ENCODE results near the gene ABHD6.

The ABHD6 gene

GRCh38 chr3:58293516-58293915, 55.9 kb downstream of the ABHD6 start:
- no peak overlapping the region for H3K27ac ChIP-seq (replicated peaks)
- H3K4me3 ChIP-seq (replicated peaks; ENCODE audit: insufficient read depth, low read length), result no peak overlapping the region
- no peak for DNase-seq (ENCODE audit: low read depth in 1 of 2, low spot score in 1 of 2)
- TF ChIP-seq POLR2AphosphoS5 (IDR thresholded peaks at IDR 0.05; ENCODE audit: low read depth), result no peak
- no peak for TF ChIP-seq REST (IDR thresholded peaks at IDR 0.05; ENCODE audit: insufficient replicate concordance, low read depth)
- TF ChIP-seq CTCF (IDR thresholded peaks at IDR 0.05; ENCODE audit: insufficient read depth, low read length), result no peak
- no peak for TF ChIP-seq GABPA (IDR thresholded peaks at IDR 0.05; ENCODE audit: low read depth)
- no peak for TF ChIP-seq SPI1 (IDR thresholded peaks at IDR 0.05; ENCODE audit: borderline replicate concordance, low read depth)
- H3K27me3 ChIP-seq (ENCODE audit: insufficient read depth, poor library complexity, severe bottlenecking), result peaks cover 2% of the 10 kb centered on the region

- DNase-seq (ENCODE audit: low read depth in 1 of 2, low spot score in 1 of 2), result no peak
- H3K27ac ChIP-seq (replicated peaks), result no peak overlapping the region
- peaks cover 9% of the 10 kb centered on the region for H3K27me3 ChIP-seq (ENCODE audit: insufficient read depth, poor library complexity, severe bottlenecking)
- no peak overlapping the region for H3K4me3 ChIP-seq (replicated peaks; ENCODE audit: insufficient read depth, low read length)
- TF ChIP-seq SPI1 (IDR thresholded peaks at IDR 0.05; ENCODE audit: borderline replicate concordance, low read depth) (no peak), POLR2AphosphoS5 (IDR thresholded peaks at IDR 0.05; ENCODE audit: low read depth) (no peak), GABPA (IDR thresholded peaks at IDR 0.05; ENCODE audit: low read depth) (no peak), CTCF (IDR thresholded peaks at IDR 0.05; ENCODE audit: insufficient read depth, low read length) (no peak), REST (IDR thresholded peaks at IDR 0.05; ENCODE audit: insufficient replicate concordance, low read depth) (no peak)
Observed at GRCh38 chr3:58296269-58296668, 58.7 kb downstream of the ABHD6 start.

GRCh38 chr3:58296843-58297242, 59.3 kb downstream of the ABHD6 start:
- Histone ChIP-seq H3K4me3 (replicated peaks; ENCODE audit: insufficient read depth, low read length) (no peak overlapping the region), H3K27me3 (ENCODE audit: insufficient read depth, poor library complexity, severe bottlenecking) (peaks cover 9% of the 10 kb centered on the region), H3K27ac (replicated peaks) (no peak overlapping the region)
- TF ChIP-seq SPI1 (IDR thresholded peaks at IDR 0.05; ENCODE audit: borderline replicate concordance, low read depth) (no peak), REST (IDR thresholded peaks at IDR 0.05; ENCODE audit: insufficient replicate concordance, low read depth) (no peak), POLR2AphosphoS5 (IDR thresholded peaks at IDR 0.05; ENCODE audit: low read depth) (no peak)
- DNase-seq (ENCODE audit: low read depth in 1 of 2, low spot score in 1 of 2), result no peak
